Fibroblast of the aortic adventitia (primary cell): ENCODE data around the gene THOC6. TPM values are rescaled to one million over a fixed set of nuclear protein-coding genes. Genes with fewer than 3 reads are reported as not detected.

Source experiments
- DNase-seq: peaks from one replicate; pipeline ENCODE4 v3.0.0-alpha.2; 2010; ENCODE audit warnings: low read depth
- H3K4me3 ChIP-seq: 2 replicates; pipeline ENCODE4 v1.5.1; 2011; ENCODE audit warnings: low read depth, mild to moderate bottlenecking, control low read depth, low read length, moderate library complexity
- CTCF ChIP-seq: IDR thresholded peaks from 2 replicates; pipeline ENCODE4 v1.5.1; 2011; ENCODE audit warnings: mild to moderate bottlenecking, low read length, control low read depth, inconsistent platforms; ENCODE audit not compliant: insufficient read depth
- total RNA-seq: library from RNA; depleted of rRNA; stranded (reverse); fragments of >200 nt; gene quantifications from 2 replicates; pipeline ENCODE4 v1.2.3, GENCODE V29; 2012; ENCODE audit warnings: low replicate concordance

The THOC6 gene
- total RNA-seq, 1 donor, result 30.2 TPM

- no peak overlapping the region for H3K4me3 ChIP-seq
- TF ChIP-seq CTCF, result no peak
- DNase-seq, result no peak
Measured at GRCh38 chr16:3030222-3031212, 6.7 kb downstream of the THOC6 start.

- no peak for TF ChIP-seq CTCF
- H3K4me3 ChIP-seq, result no peak overlapping the region
- DNase-seq, result no peak
Measured at GRCh38 chr16:3032624-3033023, 8.8 kb downstream of the THOC6 start.

- no peak overlapping the region for H3K4me3 ChIP-seq
- no peak for TF ChIP-seq CTCF
- DNase-seq, result no peak
Measured at GRCh38 chr16:3035289-3035971, 11.6 kb downstream of the THOC6 start.

- no peak for TF ChIP-seq CTCF
- H3K4me3 ChIP-seq, result no peak overlapping the region
- DNase-seq, result no peak
Measured at GRCh38 chr16:3035972-3036725, 12.3 kb downstream of the THOC6 start.

GRCh38 chr16:3036726-3037315, 13.0 kb downstream of the THOC6 start, which contains the start of gene BICDL2:
Gene BICDL2, minus strand, starts transcription at chr16:3036944. Its CDS starts 1,448 bp downstream, at chr16:3035496.
- H3K4me3 ChIP-seq, result no peak within 1 kb of the TSS
- DNase-seq, result no peak
- TF ChIP-seq CTCF, result no peak

- no peak for TF ChIP-seq CTCF
Measured at GRCh38 chr16:3038256-3038655, 14.4 kb downstream of the THOC6 start.

More at GRCh38 chr16:3038256-3038655, 14.4 kb downstream of the THOC6 start:
- no peak for DNase-seq
- no peak overlapping the region for H3K4me3 ChIP-seq
